ENCODE results near the gene RNF19B.

GRCh38 chr1:32965251-32965747 is 690 bp upstream of the RNF19B start:
- TF ChIP-seq CTCF (IDR thresholded peaks at IDR 0.05) (no peak), ZFX (IDR thresholded peaks at IDR 0.05; ENCODE audit: borderline replicate concordance) (no peak)
